Activated CD4-positive, alpha-beta T cell treated with anti-CD3 and anti-CD28 coated beads, Interleukin-2, Interleukin-4, amounts not matched to agents 100 ng/mL and 50 ng/mL, durations not matched to agents 16 hours and 8 hours (primary cell): ENCODE measurements around the gene MPPED2.

ENCODE experiments used
- DNase-seq: peaks from one replicate; pipeline ENCODE4 v3.0.0-alpha.2; 2020; ENCODE audit warnings: low spot score

The MPPED2 gene

DNA sequence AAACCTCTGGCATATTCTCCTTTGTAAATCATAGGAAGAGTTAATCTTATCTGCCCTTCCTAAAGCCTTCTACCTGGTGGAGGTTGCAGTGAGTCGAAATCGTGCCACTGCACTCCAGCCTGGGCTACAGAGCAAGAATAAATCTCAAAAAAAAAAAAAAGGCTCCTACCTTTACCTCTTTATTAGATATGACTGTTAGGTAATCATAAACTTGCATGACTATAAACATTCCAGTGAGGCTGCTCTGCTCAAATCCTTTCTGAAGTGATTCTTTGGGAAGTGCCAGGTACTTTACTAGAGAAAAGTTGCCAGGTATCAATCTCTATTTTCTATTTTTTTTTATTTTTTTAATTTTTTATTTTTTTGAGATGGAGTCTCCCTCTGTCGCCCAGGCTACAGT, 59.6 kb downstream of the MPPED2 start:
- no peak for DNase-seq

DNA sequence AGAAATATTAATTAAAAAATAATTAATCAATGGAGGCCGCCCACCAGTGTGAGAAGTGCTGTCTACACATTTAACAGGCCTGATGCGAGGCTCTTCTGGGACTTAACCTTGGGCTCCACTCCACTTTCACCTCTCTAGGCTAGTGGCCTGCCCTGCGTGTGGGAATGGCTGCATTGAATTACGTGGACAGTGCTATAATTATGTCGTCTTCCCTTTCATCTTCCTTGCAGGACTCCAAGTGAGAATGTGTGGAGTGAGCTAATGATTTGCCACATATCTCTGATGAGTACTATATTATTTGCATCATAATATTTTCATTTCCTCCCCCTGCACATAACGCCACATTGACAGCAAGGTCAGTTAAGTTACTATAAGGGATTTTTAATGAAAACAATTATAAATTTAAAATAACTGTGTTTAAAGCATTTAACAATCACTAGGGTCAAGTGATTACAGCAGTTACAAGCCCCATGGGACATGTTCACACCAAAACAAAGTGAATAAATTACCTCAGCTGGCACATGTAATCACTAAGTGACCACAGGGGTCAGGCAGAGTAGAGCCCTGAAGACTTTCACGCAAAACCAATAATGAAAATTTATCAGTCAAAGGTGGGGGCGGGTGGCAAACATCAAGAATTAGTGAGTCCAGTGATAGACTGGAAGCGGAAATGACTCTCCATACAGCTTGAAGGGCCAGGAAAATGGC, 63.5 kb downstream of the MPPED2 start:
- no peak for DNase-seq

DNA sequence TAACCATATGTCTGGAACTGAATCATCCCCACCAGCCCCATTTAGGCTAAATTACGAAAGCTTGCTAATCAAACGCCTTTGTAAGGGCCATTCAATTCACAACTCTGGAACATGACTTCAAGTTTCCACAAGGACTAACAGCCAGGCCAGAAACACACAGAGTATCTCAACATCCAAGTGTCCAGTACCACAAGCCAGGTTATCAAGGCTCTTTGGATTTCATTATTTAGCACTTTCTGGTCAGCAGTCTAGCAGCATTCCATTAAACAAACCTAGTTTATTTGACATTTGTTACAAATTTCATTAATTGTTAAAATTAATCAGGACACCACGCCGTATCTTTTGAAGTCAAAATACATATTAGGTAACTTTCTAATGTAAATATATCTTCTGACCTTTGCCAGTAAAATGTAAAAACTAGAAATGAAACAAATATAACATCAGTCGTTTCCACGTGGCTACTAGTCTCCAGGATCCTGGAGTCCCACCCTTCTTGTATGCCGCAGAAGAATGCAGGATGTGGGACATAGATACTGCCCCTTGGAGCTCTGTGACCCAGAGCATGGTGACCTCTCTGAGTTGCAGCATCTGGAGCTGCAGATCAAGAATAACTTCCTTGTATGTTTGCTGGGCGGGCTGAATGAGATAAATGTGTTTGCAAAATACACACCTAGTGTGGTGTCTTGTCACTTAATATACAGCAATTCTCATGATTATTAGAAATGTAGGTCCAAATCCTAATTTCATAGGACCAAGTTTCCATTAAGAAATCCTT, 64.7 kb downstream of the MPPED2 start:
- no peak for DNase-seq

- no peak for DNase-seq
These were observed 73.1 kb downstream of the MPPED2 start for GRCh38 chr11:30513087-30513486.

DNA sequence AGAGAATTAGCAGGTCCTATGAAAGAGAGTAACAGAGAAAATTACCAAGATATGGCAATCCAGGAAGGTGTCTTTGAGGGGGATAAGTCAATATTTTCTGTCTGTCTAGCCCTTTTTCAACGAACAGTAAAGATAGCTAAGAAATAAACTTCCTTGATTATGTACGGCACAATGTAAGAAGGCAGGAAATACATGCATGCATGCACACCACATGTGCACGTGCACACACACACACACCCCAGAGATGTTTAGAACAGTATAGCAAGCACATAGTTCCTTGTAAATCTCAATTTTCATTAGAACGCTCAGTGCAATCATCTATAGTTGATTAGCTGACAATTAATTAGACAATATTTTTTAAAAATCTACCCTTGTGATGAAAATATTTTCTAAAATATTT, 74.7 kb downstream of the MPPED2 start:
- DNase-seq, result no peak

DNA sequence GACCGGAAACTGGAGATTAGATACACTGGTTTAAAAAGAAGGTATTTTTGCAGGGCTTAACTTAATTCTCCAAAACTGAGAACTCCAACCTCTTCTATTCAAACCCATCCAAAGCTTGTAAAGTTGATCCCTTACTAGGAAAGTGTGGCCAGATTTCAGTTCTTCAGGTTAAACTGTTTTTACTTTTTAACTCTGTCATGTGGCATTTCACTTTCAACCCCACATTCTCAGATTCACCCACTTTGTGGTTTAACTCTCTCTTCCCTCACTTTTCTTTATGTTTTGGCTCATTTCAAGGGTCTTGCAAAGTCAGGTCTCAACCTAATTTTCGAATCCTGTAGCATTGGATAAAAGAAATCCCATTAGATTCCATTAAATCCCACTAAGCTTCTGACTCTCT, 75.4 kb downstream of the MPPED2 start:
- no peak for DNase-seq

GRCh38 chr11:30509364-30509763, 76.8 kb downstream of the MPPED2 start:
- DNase-seq, result no peak

- DNase-seq, result no peak
These were observed 77.6 kb downstream of the MPPED2 start for GRCh38 chr11:30508594-30508993.

DNA sequence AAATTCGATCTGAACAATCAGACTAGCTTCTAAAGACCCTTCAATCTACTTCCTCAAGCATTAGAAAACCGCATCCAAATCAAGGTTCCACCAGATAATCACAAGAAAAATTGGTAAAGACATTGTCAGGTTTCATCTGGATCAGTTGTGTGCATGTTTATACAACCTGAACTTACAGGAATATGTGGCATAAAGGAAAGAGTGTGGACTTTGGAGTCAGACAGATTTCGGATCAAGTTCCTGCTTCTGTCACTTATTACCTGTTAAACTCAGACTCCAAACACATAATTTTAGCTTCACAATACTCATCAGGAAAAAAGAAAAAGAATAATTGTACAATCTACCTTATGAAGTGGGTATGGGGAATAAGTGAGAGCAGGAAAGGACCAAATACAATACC, 80.5 kb downstream of the MPPED2 start:
- DNase-seq, result no peak

GRCh38 chr11:30504468-30504867, 81.7 kb downstream of the MPPED2 start:
- DNase-seq, result no peak

DNA sequence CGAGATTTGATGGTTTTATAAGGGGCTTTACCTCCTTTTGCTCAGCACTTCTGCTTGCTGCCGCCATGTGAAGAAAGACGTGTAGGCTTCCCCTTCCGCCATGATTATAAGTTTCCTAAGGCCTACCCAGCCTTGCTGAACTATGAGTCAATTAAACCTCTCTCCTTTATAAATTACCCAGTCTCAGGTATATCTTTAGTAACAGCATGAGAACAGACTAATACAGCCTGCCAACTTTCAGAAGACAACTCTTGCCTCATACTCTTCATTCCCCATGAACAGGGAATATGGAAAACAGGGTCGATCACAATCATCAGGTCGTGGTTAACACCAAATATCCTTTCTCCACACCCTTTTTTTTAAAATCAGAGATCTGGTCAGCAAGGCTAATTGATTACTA, 83.0 kb downstream of the MPPED2 start:
- DNase-seq, result no peak

- DNase-seq, result no peak
These were observed 83.8 kb downstream of the MPPED2 start for GRCh38 chr11:30502305-30502704.

DNA sequence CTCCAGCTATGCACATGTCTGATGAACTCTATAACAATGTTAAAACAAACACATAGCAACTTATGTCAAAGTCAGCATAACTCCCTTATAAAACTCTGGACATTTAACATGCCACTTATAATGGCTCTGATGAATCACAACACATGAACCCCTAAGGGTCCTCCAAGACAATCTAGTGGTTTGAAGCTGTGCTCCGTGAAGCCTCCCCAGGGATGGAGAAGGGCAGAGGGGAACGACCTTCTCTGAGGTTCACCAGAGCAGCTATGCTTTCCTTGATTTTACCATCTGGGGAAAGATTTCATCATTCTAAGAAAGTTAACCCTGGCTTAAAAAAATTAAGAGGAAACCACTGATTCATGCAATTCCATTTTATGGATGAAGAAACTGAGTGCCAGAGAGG, 84.4 kb downstream of the MPPED2 start:
- DNase-seq, result no peak

DNA sequence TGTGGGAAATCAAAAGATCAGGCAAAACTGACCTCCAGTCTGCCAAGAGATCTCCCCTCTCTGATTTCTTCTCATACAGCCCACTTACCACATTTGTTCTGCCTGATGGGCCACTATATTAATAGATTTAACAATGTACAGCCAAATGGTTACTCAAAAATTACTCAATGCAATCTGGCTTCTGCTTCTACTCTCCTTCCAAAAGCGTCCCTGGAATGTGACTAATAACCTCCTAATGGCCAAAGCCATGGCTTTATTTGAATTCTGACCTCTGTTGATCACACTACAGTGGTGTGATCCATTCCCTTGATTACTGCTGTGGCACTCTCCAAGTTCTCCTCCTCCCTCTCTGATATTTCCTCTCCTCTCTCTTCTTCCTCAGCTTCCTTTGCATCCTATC, 86.2 kb downstream of the MPPED2 start:
- DNase-seq, result no peak

- DNase-seq, result no peak
These were observed 88.6 kb downstream of the MPPED2 start for GRCh38 chr11:30497600-30497999.

- no peak for DNase-seq
These were observed 89.2 kb downstream of the MPPED2 start for GRCh38 chr11:30496935-30497334.

- no peak for DNase-seq
These were observed 90.7 kb downstream of the MPPED2 start for GRCh38 chr11:30495437-30495836.

DNA sequence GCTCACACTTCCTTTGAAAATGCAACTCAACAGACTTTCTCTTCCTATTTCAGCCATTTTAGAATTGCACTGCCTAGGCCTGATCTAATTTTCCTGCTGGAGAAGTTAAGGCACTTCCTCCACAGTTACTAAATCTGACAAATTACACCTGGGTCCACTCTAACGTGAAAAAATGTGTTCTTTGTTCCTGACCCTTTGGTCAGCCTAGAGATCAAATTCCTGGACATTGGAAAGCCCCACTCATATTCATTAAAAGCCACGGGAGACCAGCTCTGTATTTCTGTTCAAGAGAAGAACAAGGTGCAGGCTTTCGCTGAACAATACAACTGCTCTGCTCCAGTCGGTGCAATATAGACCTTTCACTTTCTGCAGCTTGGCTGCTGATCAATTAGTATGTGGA, 96.6 kb downstream of the MPPED2 start:
- no peak for DNase-seq

GRCh38 chr11:30489076-30489475, 97.1 kb downstream of the MPPED2 start:
- DNase-seq, result no peak

DNA sequence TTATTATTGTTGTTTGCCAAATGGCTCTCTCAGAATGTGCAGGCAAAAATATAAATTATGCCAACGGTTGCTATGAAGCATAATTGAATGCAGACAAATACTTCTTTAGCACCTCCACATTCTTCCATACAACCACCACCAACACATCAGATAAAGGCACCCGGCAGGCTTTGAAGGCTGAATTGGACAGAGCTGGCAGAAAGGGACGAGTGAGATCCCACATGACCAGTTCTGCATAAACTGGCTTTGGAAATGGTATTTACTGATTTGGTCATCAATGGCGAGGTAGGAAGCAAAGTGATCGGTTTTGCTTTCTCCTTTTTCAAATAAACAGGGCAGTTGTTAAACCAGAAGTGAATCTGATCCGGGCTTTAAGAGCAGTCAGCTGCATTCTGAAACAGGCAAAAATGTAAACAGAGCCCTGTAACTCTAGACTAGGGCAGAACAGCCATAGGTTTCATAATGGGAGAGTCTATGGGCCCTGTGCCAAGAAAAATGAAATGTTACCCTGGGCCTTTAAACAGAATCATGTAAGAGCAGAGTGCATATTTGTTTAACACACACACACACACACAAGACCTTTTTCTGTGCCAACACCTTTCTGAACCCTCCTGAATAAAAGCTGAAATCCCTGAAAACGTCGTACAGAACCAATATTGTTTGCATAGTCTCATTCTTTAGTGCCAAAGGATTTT, 97.7 kb downstream of the MPPED2 start:
- no peak for DNase-seq

GRCh38 chr11:30487200-30487898, 98.8 kb downstream of the MPPED2 start:
- DNase-seq, result no peak

DNA sequence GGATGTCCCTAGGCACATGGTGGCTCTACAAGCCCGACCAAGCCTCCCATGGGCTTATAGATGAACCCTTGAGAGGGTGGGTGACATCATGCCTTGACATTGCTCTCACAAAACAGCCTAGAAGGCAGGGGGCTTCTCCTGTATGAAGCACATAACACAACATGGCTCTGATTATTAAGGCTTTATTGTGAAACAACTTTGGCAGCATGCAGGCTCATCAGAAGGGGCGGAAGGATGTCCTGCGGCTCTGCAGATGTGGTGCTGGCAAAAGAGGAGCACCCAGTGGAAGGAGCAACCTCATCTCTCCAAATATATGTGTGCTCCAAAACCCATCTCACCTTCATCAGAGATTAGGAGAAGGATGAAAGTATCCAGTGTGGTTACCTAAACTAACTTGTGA, 100.4 kb downstream of the MPPED2 start:
- DNase-seq, result no peak

GRCh38 chr11:30485222-30485621, 100.9 kb downstream of the MPPED2 start:
- DNase-seq, result no peak
